ENCODE results near the gene TK2. TPM values are rescaled to one million over a fixed set of nuclear protein-coding genes. Genes with fewer than 3 reads are reported as not detected.

TK2 gene
- total and polyA plus RNA-seq, 2 donors (not counting 1 experiment from before 2014, with no cell fraction given): 34.8 to 73.7 TPM

- no peaks in the 10 kb centered on the region for H3K9me3 ChIP-seq (ENCODE audit: control insufficient read depth, insufficient read depth, low read depth, low read length)
- no peak overlapping the region for H3K27ac ChIP-seq (ENCODE audit: insufficient read depth, low read length)
- no peaks in the 10 kb centered on the region for H3K27me3 ChIP-seq (ENCODE audit: control insufficient read depth, insufficient read depth, low read length)
- DNase-seq (ENCODE audit: low read depth in 2 of 2): no peak
- no peaks in the 10 kb centered on the region for H4K20me1 ChIP-seq (ENCODE audit: control insufficient read depth, extremely low read depth, insufficient read depth, low read length)
- no peak overlapping the region for H3K9ac ChIP-seq (ENCODE audit: insufficient read depth, low read length)
- TF ChIP-seq EZH2 (IDR thresholded peaks at IDR 0.05; ENCODE audit: low read length, missing control alignments): no peak
- TF ChIP-seq, protein P1, sequence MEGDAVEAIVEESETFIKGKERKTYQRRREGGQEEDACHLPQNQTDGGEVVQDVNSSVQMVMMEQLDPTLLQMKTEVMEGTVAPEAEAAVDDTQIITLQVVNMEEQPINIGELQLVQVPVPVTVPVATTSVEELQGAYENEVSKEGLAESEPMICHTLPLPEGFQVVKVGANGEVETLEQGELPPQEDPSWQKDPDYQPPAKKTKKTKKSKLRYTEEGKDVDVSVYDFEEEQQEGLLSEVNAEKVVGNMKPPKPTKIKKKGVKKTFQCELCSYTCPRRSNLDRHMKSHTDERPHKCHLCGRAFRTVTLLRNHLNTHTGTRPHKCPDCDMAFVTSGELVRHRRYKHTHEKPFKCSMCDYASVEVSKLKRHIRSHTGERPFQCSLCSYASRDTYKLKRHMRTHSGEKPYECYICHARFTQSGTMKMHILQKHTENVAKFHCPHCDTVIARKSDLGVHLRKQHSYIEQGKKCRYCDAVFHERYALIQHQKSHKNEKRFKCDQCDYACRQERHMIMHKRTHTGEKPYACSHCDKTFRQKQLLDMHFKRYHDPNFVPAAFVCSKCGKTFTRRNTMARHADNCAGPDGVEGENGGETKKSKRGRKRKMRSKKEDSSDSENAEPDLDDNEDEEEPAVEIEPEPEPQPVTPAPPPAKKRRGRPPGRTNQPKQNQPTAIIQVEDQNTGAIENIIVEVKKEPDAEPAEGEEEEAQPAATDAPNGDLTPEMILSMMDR (conservative IDR thresholded peaks at IDR 0.05 in 1 of 2, IDR thresholded peaks at IDR 0.05 in 1 of 2; ENCODE audit: low read depth in 1 of 2, low read length in 2 of 2): no peak
- no peak overlapping the region for H3K4me2 ChIP-seq (ENCODE audit: extremely low read depth, insufficient read depth, low read length)
- no peak overlapping the region for H2AFZ ChIP-seq (ENCODE audit: low read length)
- no peaks in the 10 kb centered on the region for H3K36me3 ChIP-seq (ENCODE audit: control insufficient read depth, insufficient read depth, low read length)
- H3K4me1 ChIP-seq (ENCODE audit: control insufficient read depth, extremely low read depth, insufficient read depth, low read length): peaks cover 7% of the 10 kb centered on the region
- no peaks in the 10 kb centered on the region for H3K79me2 ChIP-seq (ENCODE audit: control insufficient read depth, insufficient read depth, low read length)
- no peak overlapping the region for H3K4me3 ChIP-seq (replicated peaks in 1 of 4; ENCODE audit: control extremely low read depth in 1 of 4, insufficient read depth in 1 of 4, low read depth in 3 of 4, low read length in 4 of 4)
Measured at GRCh38 chr16:66572356-66572755, 22.4 kb upstream of the TK2 start.

DNA sequence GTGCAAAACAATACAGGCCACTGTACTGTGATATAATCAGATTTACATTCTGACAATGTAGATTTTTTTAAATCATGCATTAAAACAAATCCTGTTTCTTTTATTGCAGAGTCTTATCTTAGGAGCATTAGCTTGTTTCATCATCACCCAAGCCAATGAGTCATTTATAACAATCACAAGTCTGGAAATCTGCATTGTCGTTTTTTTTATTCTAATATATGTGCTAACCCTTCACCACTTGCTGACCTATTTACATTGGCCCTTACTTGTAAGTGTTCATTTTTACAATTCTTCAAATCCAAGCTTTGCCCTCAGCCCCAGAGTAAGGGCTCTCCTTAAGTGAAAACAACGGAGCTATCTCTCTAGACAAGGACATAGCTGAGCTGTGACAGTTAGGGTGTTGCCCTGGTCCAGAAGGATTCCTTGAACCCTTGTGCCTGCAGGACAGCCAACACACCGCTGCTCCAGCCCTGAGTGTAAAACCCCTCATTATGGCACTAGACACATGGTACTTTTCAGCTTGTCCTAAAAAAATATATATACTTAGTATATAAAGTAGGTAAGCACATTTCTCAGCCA, 20.0 kb upstream of the TK2 start:
- Histone ChIP-seq H3K27me3 (ENCODE audit: control insufficient read depth, insufficient read depth, low read length) (no peaks in the 10 kb centered on the region), H3K4me2 (ENCODE audit: extremely low read depth, insufficient read depth, low read length) (no peak overlapping the region), H3K36me3 (ENCODE audit: control insufficient read depth, insufficient read depth, low read length) (peaks cover 7% of the 10 kb centered on the region), H3K27ac (ENCODE audit: insufficient read depth, low read length) (no peak overlapping the region), H3K9ac (ENCODE audit: insufficient read depth, low read length) (no peak overlapping the region), H3K4me1 (ENCODE audit: control insufficient read depth, extremely low read depth, insufficient read depth, low read length) (peaks cover 7% of the 10 kb centered on the region), H4K20me1 (ENCODE audit: control insufficient read depth, extremely low read depth, insufficient read depth, low read length) (no peaks in the 10 kb centered on the region), H3K4me3 (replicated peaks in 1 of 4; ENCODE audit: control extremely low read depth in 1 of 4, insufficient read depth in 1 of 4, low read depth in 3 of 4, low read length in 4 of 4) (no peak overlapping the region), H2AFZ (ENCODE audit: low read length) (no peak overlapping the region), H3K79me2 (ENCODE audit: control insufficient read depth, insufficient read depth, low read length) (no peaks in the 10 kb centered on the region), H3K9me3 (ENCODE audit: control insufficient read depth, insufficient read depth, low read depth, low read length) (no peaks in the 10 kb centered on the region)
- TF ChIP-seq, protein P1 (conservative IDR thresholded peaks at IDR 0.05 in 1 of 2, IDR thresholded peaks at IDR 0.05 in 1 of 2; ENCODE audit: low read depth in 1 of 2, low read length in 2 of 2): no peak
- TF ChIP-seq EZH2 (IDR thresholded peaks at IDR 0.05; ENCODE audit: low read length, missing control alignments): no peak
- peak; percentile 74 to 81 for DNase-seq (ENCODE audit: low read depth in 2 of 2)

DNA sequence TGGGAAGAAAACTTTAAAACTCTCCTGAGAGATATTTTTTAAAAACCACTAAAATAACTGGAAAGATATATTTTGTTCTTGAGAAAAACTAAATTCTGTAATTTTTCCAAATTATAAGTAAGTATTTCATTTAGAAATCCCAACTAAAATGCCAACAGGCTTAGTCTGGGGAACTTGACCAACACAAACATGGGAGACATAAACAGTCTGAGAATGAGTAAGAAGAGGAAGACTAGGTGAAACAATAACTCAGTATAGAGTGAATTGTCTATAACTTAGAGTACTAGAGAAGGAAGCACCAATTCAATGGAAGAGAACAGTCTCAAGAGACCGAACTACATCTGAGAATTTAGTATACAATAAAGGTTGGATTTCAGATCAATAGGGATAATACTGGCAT, 19.2 kb upstream of the TK2 start:
- Histone ChIP-seq H3K27ac (ENCODE audit: insufficient read depth, low read length) (no peak overlapping the region), H3K9ac (ENCODE audit: insufficient read depth, low read length) (no peak overlapping the region), H4K20me1 (ENCODE audit: control insufficient read depth, extremely low read depth, insufficient read depth, low read length) (no peaks in the 10 kb centered on the region), H3K27me3 (ENCODE audit: control insufficient read depth, insufficient read depth, low read length) (no peaks in the 10 kb centered on the region), H3K4me2 (ENCODE audit: extremely low read depth, insufficient read depth, low read length) (no peak overlapping the region), H2AFZ (ENCODE audit: low read length) (no peak overlapping the region), H3K4me1 (ENCODE audit: control insufficient read depth, extremely low read depth, insufficient read depth, low read length) (peaks cover 7% of the 10 kb centered on the region), H3K9me3 (ENCODE audit: control insufficient read depth, insufficient read depth, low read depth, low read length) (no peaks in the 10 kb centered on the region), H3K79me2 (ENCODE audit: control insufficient read depth, insufficient read depth, low read length) (no peaks in the 10 kb centered on the region), H3K4me3 (replicated peaks in 1 of 4; ENCODE audit: control extremely low read depth in 1 of 4, insufficient read depth in 1 of 4, low read depth in 3 of 4, low read length in 4 of 4) (no peak overlapping the region), H3K36me3 (ENCODE audit: control insufficient read depth, insufficient read depth, low read length) (peaks cover 7% of the 10 kb centered on the region)
- peak; percentile 72 to 83 for DNase-seq (ENCODE audit: low read depth in 2 of 2)
- TF ChIP-seq, protein P1 (conservative IDR thresholded peaks at IDR 0.05 in 1 of 2, IDR thresholded peaks at IDR 0.05 in 1 of 2; ENCODE audit: low read depth in 1 of 2, low read length in 2 of 2): no peak
- TF ChIP-seq EZH2 (IDR thresholded peaks at IDR 0.05; ENCODE audit: low read length, missing control alignments): no peak

Measured in fibroblast of lung (primary cell).